Measurements from ENCODE around the gene KATNB1. TPM values are rescaled to one million over a fixed set of nuclear protein-coding genes. Genes with fewer than 3 reads are reported as not detected.
"Not testable (repeated sequence)": the region's sequence is repeated elsewhere in the genome, so short reads cannot be mapped to it uniquely, and the experiment has no call there.

The KATNB1 gene
- total and polyA plus RNA-seq, 2 of the 8 experiments (the other 6 are each of a cell fraction or from before 2014, with no cell fraction given) = 50.2 to 60.4 TPM

- FAIRE-seq (no peak), DNase-seq (ENCODE audit: low read depth in 1 of 2, low spot score in 2 of 2) (no peak)
- WGBS, 2 experiments (ENCODE audit: extremely low coverage in 1 of 2, insufficient coverage in 1 of 2, insufficient read length in 1 of 2, insufficient replicate concordance in 2 of 2, low coverage in 1 of 2, low lambda C conversion rate in 2 of 2, missing lambda C conversion rate in 1 of 2) = 91% methylated on average over 3 of the region's 3 CpGs; no CpG with 5 or more reads in 1 of the 2 experiments
- no peak overlapping the region for H3K23ac ChIP-seq (ENCODE audit: insufficient read length)
- H3K4ac ChIP-seq (replicated peaks; ENCODE audit: insufficient read length, low read depth, low read length) = no peak overlapping the region
- no peak overlapping the region for H3K4me2 ChIP-seq (ENCODE audit: insufficient read depth in 1 of 2, low read depth in 2 of 2, low read length in 2 of 2)
- no peaks in the 10 kb centered on the region for H4K20me1 ChIP-seq (replicated peaks in 1 of 2; ENCODE audit: control insufficient read depth in 1 of 2, insufficient read depth in 2 of 2, low read length in 2 of 2)
- no peak overlapping the region for H4K5ac ChIP-seq (ENCODE audit: insufficient read length, low read depth, low read length)
- no peak overlapping the region for H2BK15ac ChIP-seq (ENCODE audit: low read length)
- H4K91ac ChIP-seq (replicated peaks; ENCODE audit: insufficient read length, low read length) = no peak overlapping the region
- CTCF ChIA-PET (ENCODE audit: partially characterized antibody) = interaction anchor here (1.2 to 4.2 kb wide), 6 partner anchors 8 to 63 kb away, joined by 3 to 15 read pairs (median 4); partner anchors contain the start of gene ADGRG3
- no peak overlapping the region for H2BK12ac ChIP-seq (ENCODE audit: low read depth, low read length)
- no peak overlapping the region for H3K4me3 ChIP-seq (ENCODE audit: extremely low read depth in 1 of 4, insufficient read depth in 2 of 4, low read depth in 3 of 4, low read length in 4 of 4)
- H3K23me2 ChIP-seq (ENCODE audit: low read depth, low read length) = no peaks in the 10 kb centered on the region
- no peak overlapping the region for H2AK5ac ChIP-seq (ENCODE audit: low read depth, low read length)
- no peaks in the 10 kb centered on the region for H3K79me1 ChIP-seq (ENCODE audit: low read depth, low read length)
- no peaks in the 10 kb centered on the region for H3K36me3 ChIP-seq (ENCODE audit: control insufficient read depth in 2 of 4, insufficient read depth in 4 of 4, low read length in 3 of 4)
- H3K9ac ChIP-seq (replicated peaks in 1 of 4; ENCODE audit: extremely low read depth in 1 of 4, low read depth in 3 of 4, low read length in 3 of 4) = no peak overlapping the region
- no peak overlapping the region for H2BK120ac ChIP-seq (replicated peaks; ENCODE audit: low read depth, low read length)
- no peaks in the 10 kb centered on the region for H3K79me2 ChIP-seq (ENCODE audit: control insufficient read depth in 1 of 2, insufficient read depth in 2 of 2, low read length in 2 of 2)
- no peak overlapping the region for H2BK5ac ChIP-seq (ENCODE audit: low read depth, low read length)
- no peak overlapping the region for H4K8ac ChIP-seq (ENCODE audit: extremely low read depth, insufficient read depth, low read length)
- H3K9me3 ChIP-seq (ENCODE audit: insufficient read depth in 2 of 2, low read depth in 1 of 2, low read length in 1 of 2) = no peaks in the 10 kb centered on the region
- H3K18ac ChIP-seq (ENCODE audit: extremely low read depth, low read length) = no peak overlapping the region
- H3K27me3 ChIP-seq (replicated peaks in 1 of 4; ENCODE audit: control insufficient read depth in 3 of 4, extremely low read depth in 1 of 4, insufficient read depth in 3 of 4, low read length in 3 of 4) = no peaks in the 10 kb centered on the region; a peak in 1 of 7 replicates
- H3K14ac ChIP-seq (ENCODE audit: insufficient read length) = no peak overlapping the region
- no peak overlapping the region for H2BK20ac ChIP-seq (ENCODE audit: low read length)
- H3K56ac ChIP-seq (replicated peaks; ENCODE audit: insufficient read length, low read depth, low read length) = no peak overlapping the region
- no peak for TF ChIP-seq CEBPB (IDR thresholded peaks at IDR 0.05; ENCODE audit: low read depth, low read length)
- no peak for TF ChIP-seq POU5F1 (IDR thresholded peaks at IDR 0.05; ENCODE audit: low read depth, low read length)
- no peak overlapping the region for H2AFZ ChIP-seq (ENCODE audit: low read length)
- no peaks in the 10 kb centered on the region for H3K4me1 ChIP-seq (replicated peaks in 1 of 4; ENCODE audit: control insufficient read depth in 3 of 4, insufficient read depth in 4 of 4, low read length in 3 of 4)
- POLR2A ChIA-PET (ENCODE audit: partially characterized antibody) = no interaction called here
- H3K27ac ChIP-seq (ENCODE audit: low read depth, low read length) = no peak overlapping the region
Observed at GRCh38 chr16:57711993-57712392, 23.6 kb upstream of the KATNB1 start.

- POLR2A ChIA-PET (ENCODE audit: partially characterized antibody); H3K4me1 ChIP-seq (replicated peaks in 1 of 4; ENCODE audit: control insufficient read depth in 3 of 4, insufficient read depth in 4 of 4, low read length in 3 of 4); H2BK12ac ChIP-seq (ENCODE audit: low read depth, low read length); H3K27me3 ChIP-seq (replicated peaks in 1 of 4; ENCODE audit: control insufficient read depth in 3 of 4, extremely low read depth in 1 of 4, insufficient read depth in 3 of 4, low read length in 3 of 4); H3K18ac ChIP-seq (ENCODE audit: extremely low read depth, low read length); H3K4me2 ChIP-seq (ENCODE audit: insufficient read depth in 1 of 2, low read depth in 2 of 2, low read length in 2 of 2); H3K56ac ChIP-seq (replicated peaks; ENCODE audit: insufficient read length, low read depth, low read length); DNase-seq (ENCODE audit: low read depth in 1 of 2, low spot score in 2 of 2); H3K4ac ChIP-seq (replicated peaks; ENCODE audit: insufficient read length, low read depth, low read length); H3K23me2 ChIP-seq (ENCODE audit: low read depth, low read length); H3K23ac ChIP-seq (ENCODE audit: insufficient read length); H2AK5ac ChIP-seq (ENCODE audit: low read depth, low read length); H4K5ac ChIP-seq (ENCODE audit: insufficient read length, low read depth, low read length); H4K91ac ChIP-seq (replicated peaks; ENCODE audit: insufficient read length, low read length); H3K79me2 ChIP-seq (ENCODE audit: control insufficient read depth in 1 of 2, insufficient read depth in 2 of 2, low read length in 2 of 2); H2BK5ac ChIP-seq (ENCODE audit: low read depth, low read length); H2BK20ac ChIP-seq (ENCODE audit: low read length); H3K9me3 ChIP-seq (ENCODE audit: insufficient read depth in 2 of 2, low read depth in 1 of 2, low read length in 1 of 2); H2AFZ ChIP-seq (ENCODE audit: low read length); H3K4me3 ChIP-seq (ENCODE audit: extremely low read depth in 1 of 4, insufficient read depth in 2 of 4, low read depth in 3 of 4, low read length in 4 of 4); FAIRE-seq; H3K27ac ChIP-seq (ENCODE audit: low read depth, low read length); H4K8ac ChIP-seq (ENCODE audit: extremely low read depth, insufficient read depth, low read length); H3K14ac ChIP-seq (ENCODE audit: insufficient read length); H2BK15ac ChIP-seq (ENCODE audit: low read length); H3K9ac ChIP-seq (replicated peaks in 1 of 4; ENCODE audit: extremely low read depth in 1 of 4, low read depth in 3 of 4, low read length in 3 of 4); H3K79me1 ChIP-seq (ENCODE audit: low read depth, low read length); H3K36me3 ChIP-seq (ENCODE audit: control insufficient read depth in 2 of 4, insufficient read depth in 4 of 4, low read length in 3 of 4); H2BK120ac ChIP-seq (replicated peaks; ENCODE audit: low read depth, low read length); H4K20me1 ChIP-seq (replicated peaks in 1 of 2; ENCODE audit: control insufficient read depth in 1 of 2, insufficient read depth in 2 of 2, low read length in 2 of 2): not testable (repeated sequence)
- WGBS, 2 experiments (ENCODE audit: extremely low coverage in 1 of 2, insufficient coverage in 1 of 2, insufficient read length in 1 of 2, insufficient replicate concordance in 2 of 2, low coverage in 1 of 2, low lambda C conversion rate in 2 of 2, missing lambda C conversion rate in 1 of 2) = 93% methylated on average over 6 of the region's 6 CpGs; no CpG with 5 or more reads in 1 of the 2 experiments
- CTCF ChIA-PET (ENCODE audit: partially characterized antibody) = interaction anchor here (1.2 to 4.2 kb wide), 4 partner anchors 9 to 44 kb away, joined by 3 to 15 read pairs (median 6); partner anchors contain the start of gene ADGRG3
Observed at GRCh38 chr16:57712569-57712968, 23.0 kb upstream of the KATNB1 start.

Data from H1 (cell line).